ENCODE data around the gene PFKL. TPM values are rescaled to one million over a fixed set of nuclear protein-coding genes. Genes with fewer than 3 reads are reported as not detected.

PFKL gene
- polyA plus RNA-seq, 1 donor (not counting 4 experiments of a cell fraction or from before 2014, with no cell fraction given) = 46.6 TPM

DNA sequence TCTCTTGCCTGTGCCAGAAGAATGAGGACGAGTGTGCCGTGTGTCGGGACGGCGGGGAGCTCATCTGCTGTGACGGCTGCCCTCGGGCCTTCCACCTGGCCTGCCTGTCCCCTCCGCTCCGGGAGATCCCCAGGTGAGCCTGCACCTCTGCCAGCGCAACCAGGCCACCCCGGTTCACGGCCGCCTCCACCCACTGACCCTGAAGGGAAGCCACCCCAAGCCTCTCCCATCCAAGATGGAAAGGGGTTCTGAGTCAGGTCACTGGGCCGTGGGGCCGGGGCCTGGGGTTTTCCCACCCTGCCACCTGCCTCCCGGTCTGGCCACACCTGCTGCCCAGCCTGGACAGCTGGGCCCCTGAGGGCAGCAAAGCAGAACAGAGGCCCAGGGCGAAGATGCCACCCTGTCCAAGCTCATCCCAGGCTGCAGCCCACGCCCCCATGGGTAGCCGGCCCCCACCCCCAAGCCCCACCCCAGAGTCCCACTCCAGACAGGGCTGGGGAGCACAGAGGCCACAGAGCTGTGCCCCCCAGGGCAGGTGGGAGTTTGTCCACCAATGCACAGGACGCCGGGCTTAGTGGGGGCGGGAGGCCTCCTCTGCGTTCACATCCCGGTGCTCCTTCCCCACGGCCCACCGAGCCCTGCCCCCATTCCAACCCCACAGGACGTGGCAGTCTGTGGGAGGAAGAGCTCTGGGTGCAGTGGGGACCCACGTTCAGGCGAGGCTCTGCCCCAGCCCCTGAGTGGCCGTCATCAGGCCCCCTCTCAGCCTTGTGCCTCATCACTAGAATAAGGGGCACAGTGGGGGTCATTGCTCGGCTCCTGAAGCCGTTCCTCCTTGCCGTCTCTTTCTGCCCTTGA is 8.5 kb upstream of the PFKL start:
- no peak for DNase-seq (ENCODE audit: low read depth, low spot score)
- no peak overlapping the region for H3K27ac ChIP-seq (ENCODE audit: control insufficient read depth, insufficient read depth, low read length)
- no peak overlapping the region for H3K4me3 ChIP-seq (ENCODE audit: control insufficient read depth in 2 of 3, extremely low read depth in 1 of 3, insufficient read depth in 2 of 3, low read depth in 1 of 3, low read length in 3 of 3)
- H3K4me2 ChIP-seq (ENCODE audit: control insufficient read depth, extremely low read depth, insufficient read depth, low read depth, low read length) = no peak overlapping the region
- no peaks in the 10 kb centered on the region for H3K4me1 ChIP-seq (ENCODE audit: control insufficient read depth, extremely low read depth, insufficient read depth, low read length)
- no peaks in the 10 kb centered on the region for H3K9me3 ChIP-seq (ENCODE audit: control insufficient read depth, low read depth, low read length)
- TF ChIP-seq CTCF (optimal IDR thresholded peaks at IDR 0.05 in 1 of 3, IDR thresholded peaks at IDR 0.05 in 1 of 3, conservative IDR thresholded peaks at IDR 0.05 in 1 of 3; ENCODE audit: extremely low read depth in 1 of 3, insufficient read depth in 2 of 3, low read length in 3 of 3) (no peak), EZH2 (IDR thresholded peaks at IDR 0.05; ENCODE audit: low read length) (no peak)
- H3K36me3 ChIP-seq (ENCODE audit: control insufficient read depth in 2 of 2, extremely low read depth in 1 of 2, insufficient read depth in 2 of 2, low read length in 2 of 2) = no peaks in the 10 kb centered on the region
- H3K9me1 ChIP-seq (ENCODE audit: control insufficient read depth, extremely low read depth, insufficient read depth, low read length) = no peaks in the 10 kb centered on the region
- no peak overlapping the region for H3K9ac ChIP-seq (ENCODE audit: control insufficient read depth, extremely low read depth, insufficient read depth, low read length)
- no peaks in the 10 kb centered on the region for H3K79me2 ChIP-seq (ENCODE audit: control insufficient read depth, insufficient read depth, low read length)
- dilution Hi-C loops (cut with MboI; ENCODE audit: extremely low pct_ligation_motif_present, low sequenced_read_pairs) = no loop called here
- no peak for FAIRE-seq
- no peak overlapping the region for H2AFZ ChIP-seq (ENCODE audit: control insufficient read depth, low read length)
- H3K27me3 ChIP-seq (ENCODE audit: control insufficient read depth, extremely low read depth, insufficient read depth, low read length) = peaks cover 40% of the 10 kb centered on the region
- peaks cover 7% of the 10 kb centered on the region for H4K20me1 ChIP-seq (ENCODE audit: control insufficient read depth, extremely low read depth, insufficient read depth, low read length)

- Histone ChIP-seq H3K4me3 (ENCODE audit: control insufficient read depth in 2 of 3, extremely low read depth in 1 of 3, insufficient read depth in 2 of 3, low read depth in 1 of 3, low read length in 3 of 3) (no peak overlapping the region), H3K36me3 (ENCODE audit: control insufficient read depth in 2 of 2, extremely low read depth in 1 of 2, insufficient read depth in 2 of 2, low read length in 2 of 2) (no peaks in the 10 kb centered on the region), H2AFZ (ENCODE audit: control insufficient read depth, low read length) (no peak overlapping the region), H3K9me1 (ENCODE audit: control insufficient read depth, extremely low read depth, insufficient read depth, low read length) (no peaks in the 10 kb centered on the region), H3K9me3 (ENCODE audit: control insufficient read depth, low read depth, low read length) (no peaks in the 10 kb centered on the region), H3K27me3 (ENCODE audit: control insufficient read depth, extremely low read depth, insufficient read depth, low read length) (peaks cover 32% of the 10 kb centered on the region), H3K27ac (ENCODE audit: control insufficient read depth, insufficient read depth, low read length) (no peak overlapping the region), H3K9ac (ENCODE audit: control insufficient read depth, extremely low read depth, insufficient read depth, low read length) (no peak overlapping the region), H3K79me2 (ENCODE audit: control insufficient read depth, insufficient read depth, low read length) (no peaks in the 10 kb centered on the region), H3K4me1 (ENCODE audit: control insufficient read depth, extremely low read depth, insufficient read depth, low read length) (no peaks in the 10 kb centered on the region), H4K20me1 (ENCODE audit: control insufficient read depth, extremely low read depth, insufficient read depth, low read length) (peaks cover 7% of the 10 kb centered on the region), H3K4me2 (ENCODE audit: control insufficient read depth, extremely low read depth, insufficient read depth, low read depth, low read length) (no peak overlapping the region)
- TF ChIP-seq CTCF (optimal IDR thresholded peaks at IDR 0.05 in 1 of 3, IDR thresholded peaks at IDR 0.05 in 1 of 3, conservative IDR thresholded peaks at IDR 0.05 in 1 of 3; ENCODE audit: extremely low read depth in 1 of 3, insufficient read depth in 2 of 3, low read length in 3 of 3) (no peak), EZH2 (IDR thresholded peaks at IDR 0.05; ENCODE audit: low read length) (no peak)
- DNase-seq (ENCODE audit: low read depth, low spot score) (no peak), FAIRE-seq (no peak)
- dilution Hi-C loops (cut with MboI; ENCODE audit: extremely low pct_ligation_motif_present, low sequenced_read_pairs) = no loop called here
Measured at GRCh38 chr21:44291936-44292811, 7.7 kb upstream of the PFKL start.

Data from keratinocyte (primary cell).